Endometrial microvascular endothelial cells (primary cell): ENCODE data around the gene CHST11. TPM values are rescaled to one million over a fixed set of nuclear protein-coding genes. Genes with fewer than 3 reads are reported as not detected.
"Not testable (repeated sequence)": the region's sequence is repeated elsewhere in the genome, so short reads cannot be mapped to it uniquely, and the experiment has no call there.

Experiments used
- in situ Hi-C: cut with HindIII; loops from 2 replicates; pipeline ENCODE4 v1.10.0; 2017; ENCODE audit warnings: low sequenced_read_pairs, low pct_unique_long_range_greater_than_20kb; ENCODE audit errors: inconsistent ontology term
- total RNA-seq: library from RNA; depleted of rRNA; stranded (reverse); fragments of >200 nt; gene quantifications from one replicate; pipeline ENCODE4 v1.2.3, GENCODE V29; 2015; ENCODE audit errors: inconsistent ontology term

CHST11 gene
- total RNA-seq, 1 donor from 2014 or later, result 4.2 TPM

GRCh38 chr12:104569346-104570173, 112.8 kb downstream of the CHST11 start:
- in situ Hi-C loops, result no loop called here

- in situ Hi-C loops, result no loop called here
Observed at GRCh38 chr12:104570174-104570907, 113.6 kb downstream of the CHST11 start.

- in situ Hi-C loops, result no loop called here
Observed at GRCh38 chr12:104571328-104571727, 114.6 kb downstream of the CHST11 start.

GRCh38 chr12:104574353-104574752, 117.6 kb downstream of the CHST11 start:
- in situ Hi-C loops, result not testable (repeated sequence)

GRCh38 chr12:104574758-104575157, 118.0 kb downstream of the CHST11 start:
- in situ Hi-C loops, result not testable (repeated sequence)

GRCh38 chr12:104575442-104576186, 118.9 kb downstream of the CHST11 start:
- in situ Hi-C loops, result no loop called here

GRCh38 chr12:104576187-104576778, 119.5 kb downstream of the CHST11 start:
- in situ Hi-C loops, result no loop called here

- in situ Hi-C loops, result no loop called here
Observed at GRCh38 chr12:104576980-104577580, 120.3 kb downstream of the CHST11 start.

- in situ Hi-C loops, result no loop called here
Observed at GRCh38 chr12:104577581-104577981, 120.8 kb downstream of the CHST11 start.

- in situ Hi-C loops, result no loop called here
Observed at GRCh38 chr12:104578453-104578852, 121.7 kb downstream of the CHST11 start.

- in situ Hi-C loops, result no loop called here
Observed at GRCh38 chr12:104579718-104580495, 123.2 kb downstream of the CHST11 start.

GRCh38 chr12:104581005-104581570, 124.3 kb downstream of the CHST11 start:
- in situ Hi-C loops, result no loop called here

GRCh38 chr12:104582739-104583138, 126.0 kb downstream of the CHST11 start:
- in situ Hi-C loops, result no loop called here

GRCh38 chr12:104583301-104583700, 126.6 kb downstream of the CHST11 start:
- in situ Hi-C loops, result no loop called here

GRCh38 chr12:104585448-104586055, 128.8 kb downstream of the CHST11 start:
- in situ Hi-C loops, result no loop called here

GRCh38 chr12:104586351-104586919, 129.7 kb downstream of the CHST11 start:
- in situ Hi-C loops, result no loop called here
